Thymus (tissue), 11 donors: ENCODE measurements around the gene PPP2R5E. TPM values are rescaled to one million over a fixed set of nuclear protein-coding genes. Genes with fewer than 3 reads are reported as not detected.

Experiments used
- DNase-seq, 9 donors: peaks; one replicate each; pipeline ENCODE4 v3.0.0-alpha.2; 2013; ENCODE audit warnings: low spot score in 9 of 9, low read depth in 6 of 9, missing footprints in 1 of 9
- H3K27ac ChIP-seq, 2 donors: one replicate each; pipeline ENCODE4 v1.5.1; 2013; ENCODE audit warnings: control low read depth in 1 of 2, low read depth in 1 of 2, low read length in 1 of 2, mild to moderate bottlenecking in 1 of 2, moderate library complexity in 1 of 2
- H3K27me3 ChIP-seq, 2 donors: one replicate each; pipeline ENCODE4 v1.5.1; 2013; ENCODE audit warnings: low read length in 1 of 2; ENCODE audit not compliant: control insufficient read depth in 2 of 2, insufficient read depth in 1 of 2
- H3K36me3 ChIP-seq, 2 donors: one replicate each; pipeline ENCODE4 v1.5.1; 2013; ENCODE audit warnings: low read length in 1 of 2, mild to moderate bottlenecking in 1 of 2, moderate library complexity in 1 of 2; ENCODE audit not compliant: control insufficient read depth in 2 of 2, insufficient read depth in 2 of 2
- H3K4me1 ChIP-seq, 2 donors: one replicate each; pipeline ENCODE4 v1.5.1; 2013; ENCODE audit warnings: low read length in 2 of 2; ENCODE audit not compliant: control insufficient read depth in 2 of 2, insufficient read depth in 2 of 2
- H3K4me3 ChIP-seq, 2 donors: one replicate each; pipeline ENCODE4 v1.5.1; 2013; ENCODE audit warnings: low read length in 2 of 2, control low read depth in 1 of 2, mild to moderate bottlenecking in 1 of 2
- H3K9me3 ChIP-seq, 2 donors: one replicate each; pipeline ENCODE4 v1.5.1; 2013; ENCODE audit warnings: low read length in 1 of 2, mild to moderate bottlenecking in 1 of 2; ENCODE audit not compliant: control insufficient read depth in 2 of 2, insufficient read depth in 1 of 2
- WGBS: extraction: QIAGEN DNeasy Blood & Tissue Kit; methylation state at CpG from one replicate; pipeline ENCODE4 v1.1.7; 2013; 5-methylcytosine and 5-hydroxymethylcytosine counted together
- polyA plus RNA-seq: library from polyadenylated mRNA; stranded (reverse); fragments of 200-250 nt; gene quantifications from one replicate; pipeline ENCODE4 v1.2.3, GENCODE V29; 2013
- total RNA-seq: library from RNA; stranded (reverse); fragments of 120-200 nt; gene quantifications from one replicate; pipeline ENCODE4 v1.2.4, GENCODE V29; 2013
- donor health status: healthy.

Gene PPP2R5E
- total and polyA plus RNA-seq, 2 donors: 10.4 to 14.6 TPM

- Histone ChIP-seq H3K9me3 (no peaks in the 10 kb centered on the region), H3K4me1 (peaks cover 17% of the 10 kb centered on the region in 2 donors), H3K4me3 (no peak overlapping the region), H3K36me3 (peaks cover 3% of the 10 kb centered on the region in 2 donors), H3K27ac (no peak overlapping the region), H3K27me3 (no peaks in the 10 kb centered on the region)
- DNase-seq: peak in 6 of 9 donors; percentile 9 to 59 (median 28)
- WGBS: 66% methylated on average over 5 of the region's 5 CpGs
These were observed 35.1 kb downstream of the PPP2R5E start for GRCh38 chr14:63508033-63508432.

GRCh38 chr14:63504648-63505047, 38.5 kb downstream of the PPP2R5E start:
- Histone ChIP-seq H3K9me3 (no peaks in the 10 kb centered on the region), H3K4me1 (peaks cover 0 to 4% of the 10 kb centered on the region in 2 donors), H3K27me3 (no peaks in the 10 kb centered on the region), H3K27ac (no peak overlapping the region), H3K4me3 (no peak overlapping the region), H3K36me3 (peaks cover 0 to 2% of the 10 kb centered on the region in 2 donors)
- WGBS: 96% methylated on average over 1 of the region's 1 CpG
- DNase-seq: no peak

- Histone ChIP-seq H3K27me3 (no peaks in the 10 kb centered on the region), H3K36me3 (no peaks in the 10 kb centered on the region), H3K27ac (no peak overlapping the region), H3K9me3 (no peaks in the 10 kb centered on the region), H3K4me3 (no peak overlapping the region), H3K4me1 (no peaks in the 10 kb centered on the region)
- WGBS: 98% methylated on average over 3 of the region's 3 CpGs
- DNase-seq: no peak
These were observed 41.7 kb downstream of the PPP2R5E start for GRCh38 chr14:63501429-63501828.

- 96% methylated on average over 1 of the region's 1 CpG for WGBS
- no peak for DNase-seq
These were observed 43.4 kb downstream of the PPP2R5E start for GRCh38 chr14:63499701-63500250.

GRCh38 chr14:63496837-63497400, 46.3 kb downstream of the PPP2R5E start:
- Histone ChIP-seq H3K27ac (no peak overlapping the region), H3K36me3 (no peaks in the 10 kb centered on the region), H3K9me3 (no peaks in the 10 kb centered on the region), H3K4me3 (no peak overlapping the region), H3K27me3 (no peaks in the 10 kb centered on the region), H3K4me1 (no peaks in the 10 kb centered on the region)
- DNase-seq: no peak
- 98% methylated on average over 2 of the region's 2 CpGs for WGBS

More at GRCh38 chr14:63499701-63500250, 43.4 kb downstream of the PPP2R5E start:
- no peaks in the 10 kb centered on the region for H3K4me1 ChIP-seq
- H3K36me3 ChIP-seq: no peaks in the 10 kb centered on the region
- H3K9me3 ChIP-seq: no peaks in the 10 kb centered on the region
- H3K27ac ChIP-seq: no peak overlapping the region
- no peaks in the 10 kb centered on the region for H3K27me3 ChIP-seq
- H3K4me3 ChIP-seq: no peak overlapping the region

- no peaks in the 10 kb centered on the region for H3K27me3 ChIP-seq
- H3K4me3 ChIP-seq: no peak overlapping the region
- H3K9me3 ChIP-seq: no peaks in the 10 kb centered on the region
- H3K4me1 ChIP-seq: no peaks in the 10 kb centered on the region
- WGBS: 85% methylated on average over 7 of the region's 7 CpGs
- H3K36me3 ChIP-seq: no peaks in the 10 kb centered on the region
- no peak overlapping the region for H3K27ac ChIP-seq
- DNase-seq: no peak
These were observed 49.9 kb downstream of the PPP2R5E start for GRCh38 chr14:63493246-63493645.

- Histone ChIP-seq H3K4me3 (no peak overlapping the region), H3K4me1 (no peaks in the 10 kb centered on the region), H3K27ac (no peak overlapping the region), H3K9me3 (no peaks in the 10 kb centered on the region), H3K36me3 (no peaks in the 10 kb centered on the region), H3K27me3 (no peaks in the 10 kb centered on the region)
- DNase-seq: no peak
These were observed 50.8 kb downstream of the PPP2R5E start for GRCh38 chr14:63492391-63492790.

- no peaks in the 10 kb centered on the region for H3K36me3 ChIP-seq
- H3K27me3 ChIP-seq: no peaks in the 10 kb centered on the region
- WGBS: 97% methylated on average over 1 of the region's 1 CpG
- H3K9me3 ChIP-seq: no peaks in the 10 kb centered on the region
- H3K27ac ChIP-seq: no peak overlapping the region
- H3K4me1 ChIP-seq: peaks cover 0 to 2% of the 10 kb centered on the region in 2 donors
- DNase-seq: no peak
- H3K4me3 ChIP-seq: no peak overlapping the region
These were observed 55.5 kb downstream of the PPP2R5E start for GRCh38 chr14:63487724-63488123.

GRCh38 chr14:63486738-63487137, 56.4 kb downstream of the PPP2R5E start:
- peaks cover 0 to 2% of the 10 kb centered on the region in 2 donors for H3K4me1 ChIP-seq
- DNase-seq: no peak
- H3K9me3 ChIP-seq: no peaks in the 10 kb centered on the region
- no peak overlapping the region for H3K4me3 ChIP-seq
- H3K27ac ChIP-seq: no peak overlapping the region
- H3K36me3 ChIP-seq: no peaks in the 10 kb centered on the region
- no peaks in the 10 kb centered on the region for H3K27me3 ChIP-seq
